WTC11 (cell line): ENCODE results near the gene CASKIN1.

Experiments
- CTCF ChIP-seq: fragments of 200-600 bp; IDR thresholded peaks from 2 replicates; pipeline ENCODE4 v1.8.0; 2022; ENCODE audit warnings: antibody characterized with exemption
- TF ChIP-seq, protein P1 (sequence below): sonication (generic); formaldehyde crosslinking; IDR thresholded peaks from 2 replicates; pipeline ENCODE4 v1.8.1; 2023; ENCODE audit warnings: mild to moderate bottlenecking, missing genetic modification reagents
- TF ChIP-seq, protein P2 (sequence below): sonication (generic); formaldehyde crosslinking; IDR thresholded peaks from 2 replicates; pipeline ENCODE4 v1.8.0; 2022; ENCODE audit warnings: mild to moderate bottlenecking, missing genetic modification reagents

- TF ChIP-seq CTCF, result no peak
- TF ChIP-seq, protein P1, sequence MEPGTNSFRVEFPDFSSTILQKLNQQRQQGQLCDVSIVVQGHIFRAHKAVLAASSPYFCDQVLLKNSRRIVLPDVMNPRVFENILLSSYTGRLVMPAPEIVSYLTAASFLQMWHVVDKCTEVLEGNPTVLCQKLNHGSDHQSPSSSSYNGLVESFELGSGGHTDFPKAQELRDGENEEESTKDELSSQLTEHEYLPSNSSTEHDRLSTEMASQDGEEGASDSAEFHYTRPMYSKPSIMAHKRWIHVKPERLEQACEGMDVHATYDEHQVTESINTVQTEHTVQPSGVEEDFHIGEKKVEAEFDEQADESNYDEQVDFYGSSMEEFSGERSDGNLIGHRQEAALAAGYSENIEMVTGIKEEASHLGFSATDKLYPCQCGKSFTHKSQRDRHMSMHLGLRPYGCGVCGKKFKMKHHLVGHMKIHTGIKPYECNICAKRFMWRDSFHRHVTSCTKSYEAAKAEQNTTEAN (CRISPR knock-in tag), result no peak
- TF ChIP-seq, protein P2, sequence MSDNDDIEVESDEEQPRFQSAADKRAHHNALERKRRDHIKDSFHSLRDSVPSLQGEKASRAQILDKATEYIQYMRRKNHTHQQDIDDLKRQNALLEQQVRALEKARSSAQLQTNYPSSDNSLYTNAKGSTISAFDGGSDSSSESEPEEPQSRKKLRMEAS (CRISPR knock-in tag), result no peak
These were observed 40.7 kb upstream of the CASKIN1 start for GRCh38 chr16:2237102-2237482.
